HepG2 (cell line): ENCODE results near the gene THAP6. TPM values are rescaled to one million over a fixed set of nuclear protein-coding genes. Genes with fewer than 3 reads are reported as not detected.

Source experiments
- ATAC-seq: fragments of 200-7000 bp; cut with Tn5 transposase; 3 replicates; pipeline ENCODE4 v1.9.1; 2020; ENCODE audit warnings: mild to moderate bottlenecking, moderate library complexity
- BruUV-seq: library from RNA; stranded (reverse); fragments of 400-500 nt; replicated peaks from 2 replicates; lab custom pipeline; 2021; lab: Mats Ljungman, UMichigan
- CTCF ChIA-PET: fragments of 300-600 bp; formaldehyde crosslinking; extraction: SDS; loops from one replicate; lab custom pipeline; 2021; ENCODE audit warnings: low total read pairs, inconsistent platforms, low intra/inter-chr PET ratio; lab: Yijun Ruan, JAX
- POLR2A ChIA-PET: fragments of 350-600 bp; sonication (Branson Sonifier 250); formaldehyde crosslinking; loops from one replicate; lab custom pipeline; 2020; ENCODE audit warnings: antibody characterized with exemption, inconsistent platforms; lab: Yijun Ruan, JAX
- DNase-seq: peaks from one replicate; pipeline ENCODE4 v3.0.0-alpha.2; 2015; ENCODE audit warnings: low spot score
- FAIRE-seq: peaks from 3 replicates; lab custom pipeline; 2011; peaks lifted over from hg19 to GRCh38; lab: Jason Lieb, UNC
- H2AFZ ChIP-seq: one replicate; pipeline ENCODE4 v1.6.1; 2011; ENCODE audit warnings: low read length, inconsistent platforms
- H3K27ac ChIP-seq: fragments of 300-600 bp; 3 replicates; pipeline ENCODE4 v1.8.0; 2011; ENCODE audit warnings: mixed run types, mild to moderate bottlenecking, mixed read lengths, low read length, inconsistent platforms; ENCODE audit not compliant: insufficient read depth; ENCODE audit errors: extremely low read length
- H3K27me3 ChIP-seq, 2 experiments: fragments of 200-600 bp in 1 of 2; 2 replicates in 1 of 2; 3 replicates in 1 of 2; pipeline versions ENCODE4 v1.6.0 to v1.8.0; 2011; ENCODE audit warnings: low read length in 2 of 2, mild to moderate bottlenecking in 2 of 2, moderate library complexity in 2 of 2, inconsistent platforms in 1 of 2; ENCODE audit not compliant: insufficient read depth in 2 of 2, control insufficient read depth in 1 of 2
- H3K36me3 ChIP-seq, 2 experiments: fragments of 200-600 bp in 1 of 2; replicated peaks in 1 of 2; 2 replicates in 1 of 2; 3 replicates in 1 of 2; pipeline versions ENCODE4 v1.5.1 to v1.8.0; 2011; ENCODE audit warnings: low read length in 2 of 2, inconsistent platforms in 1 of 2; ENCODE audit not compliant: insufficient read depth in 2 of 2, control insufficient read depth in 1 of 2
- H3K4me1 ChIP-seq: 2 replicates; pipeline ENCODE4 v1.5.1; 2012; ENCODE audit warnings: low read length, inconsistent platforms; ENCODE audit not compliant: insufficient read depth
- H3K4me2 ChIP-seq: 2 replicates; pipeline ENCODE4 v1.6.0; 2011; ENCODE audit warnings: low read depth, low read length, inconsistent platforms
- H3K4me3 ChIP-seq, 3 experiments: fragments of 200-600 bp in 1 of 3; sonication (generic), shearing (Covaris generic) in 1 of 3; replicated peaks in 1 of 3; 2 replicates each; pipeline ENCODE4 v1.5.1; 2011 to 2016; ENCODE audit warnings: low read length in 3 of 3, inconsistent platforms in 2 of 3, low read depth in 2 of 3, mild to moderate bottlenecking in 2 of 3, control low read depth in 1 of 3, mixed read lengths in 1 of 3; ENCODE audit not compliant: insufficient read depth in 1 of 3
- H3K79me2 ChIP-seq: one replicate; pipeline ENCODE4 v1.6.1; 2011; ENCODE audit warnings: low read length, inconsistent platforms; ENCODE audit not compliant: insufficient read depth
- H3K9ac ChIP-seq: 2 replicates; pipeline ENCODE4 v1.6.0; 2011; ENCODE audit warnings: mild to moderate bottlenecking, low read depth, low read length, inconsistent platforms; ENCODE audit not compliant: insufficient read depth
- H3K9me3 ChIP-seq: 2 replicates; pipeline ENCODE4 v1.5.1; 2012; ENCODE audit warnings: mild to moderate bottlenecking, low read length
- H4K20me1 ChIP-seq: 2 replicates; pipeline ENCODE4 v1.6.0; 2011; ENCODE audit warnings: inconsistent platforms, mild to moderate bottlenecking, low read length, moderate library complexity; ENCODE audit not compliant: insufficient read depth
- CEBPB ChIP-seq: IDR thresholded peaks from 2 replicates; pipeline ENCODE4 v1.6.1; 2011; ENCODE audit warnings: low read depth, low read length, improper control_type of control experiment, borderline replicate concordance
- ELF1 ChIP-seq: sonication (generic); formaldehyde crosslinking; IDR thresholded peaks from 2 replicates; pipeline ENCODE4 v1.4.0; 2020; ENCODE audit warnings: missing genetic modification reagents
- ELF3 ChIP-seq: IDR thresholded peaks from 2 replicates; pipeline ENCODE4 v1.6.1; 2016; ENCODE audit warnings: missing genetic modification reagents, missing compliant biosample characterization
- ELF4 ChIP-seq: sonication (generic); formaldehyde crosslinking; IDR thresholded peaks from 2 replicates; pipeline ENCODE4 v1.5.0; 2020; ENCODE audit warnings: missing genetic modification reagents, mild to moderate bottlenecking, moderate library complexity, borderline replicate concordance
- LCORL ChIP-seq, 2 experiments: fragments of 450-650 bp in 1 of 2; sonication (generic) in 1 of 2; formaldehyde crosslinking in 1 of 2; IDR thresholded peaks; 2 replicates each; pipeline versions ENCODE4 v1.5.0 to v1.6.1; 2017 to 2020; ENCODE audit warnings: antibody characterized with exemption in 1 of 2, missing genetic modification reagents in 1 of 2
- SOX6 ChIP-seq, 2 experiments: fragments of 450-650 bp in 1 of 2; sonication (generic) in 1 of 2; formaldehyde crosslinking in 1 of 2; IDR thresholded peaks; 2 replicates each; pipeline versions ENCODE4 v1.4.0 to v1.6.1; 2017 to 2020; ENCODE audit warnings: antibody characterized with exemption in 1 of 2, mild to moderate bottlenecking in 1 of 2, missing genetic modification reagents in 1 of 2
- TEAD3 ChIP-seq: optimal IDR thresholded peaks from 2 replicates; pipeline ENCODE3; 2016; ENCODE audit warnings: borderline replicate concordance
- TOPORS ChIP-seq: sonication (generic); formaldehyde crosslinking; IDR thresholded peaks from 2 replicates; pipeline ENCODE4 v1.8.0; 2023; ENCODE audit warnings: mild to moderate bottlenecking, missing genetic modification reagents
- ZFY ChIP-seq: sonication (generic); formaldehyde crosslinking; IDR thresholded peaks from 2 replicates; pipeline ENCODE4 v1.4.0; 2020; ENCODE audit warnings: missing genetic modification reagents
- ZNF362 ChIP-seq: sonication (generic); formaldehyde crosslinking; IDR thresholded peaks from 2 replicates; pipeline ENCODE4 v1.4.0; 2020; ENCODE audit warnings: missing genetic modification reagents, mild to moderate bottlenecking, borderline replicate concordance
- ZNF431 ChIP-seq: sonication (generic); formaldehyde crosslinking; IDR thresholded peaks from 2 replicates; pipeline ENCODE4 v1.9.0; 2022; ENCODE audit warnings: missing genetic modification reagents, low read depth, mild to moderate bottlenecking, borderline replicate concordance
- ZNF770 ChIP-seq: sonication (generic); formaldehyde crosslinking; IDR thresholded peaks from 2 replicates; pipeline ENCODE4 v1.5.0; 2020; ENCODE audit warnings: mild to moderate bottlenecking, missing genetic modification reagents
- WGBS: methylation state at CpG from one replicate; pipeline ENCODE4 v1.1.6; 2017; ENCODE audit warnings: low lambda C conversion rate; 5-methylcytosine and 5-hydroxymethylcytosine counted together
- in situ Hi-C: cut with HindIII; loops from 2 replicates; pipeline ENCODE4 v1.10.0; 2017; ENCODE audit warnings: low pct_unique_long_range_greater_than_20kb; ENCODE audit not compliant: extremely low pct_ligation_motif_present
- intact Hi-C: fragments of 100-400 bp; cut with micrococcal nuclease; formaldehyde crosslinking; loops from one replicate; pipeline ENCODE4 v1.10.0; 2022; ENCODE audit not compliant: unreplicated experiment
- polyA plus RNA-seq, 8 experiments: library from polyadenylated mRNA; depleted of rRNA in 3 of 8; stranded (reverse) in 7 of 8; unstranded in 1 of 8; fragments of >200 nt; fragmentation: Illumina TruSeq in 4 of 8; extraction: Trizol in 4 of 8; gene quantifications; 2 replicates each; pipeline versions ENCODE4 v1.2.1 to v1.2.3, GENCODE V29; 2011 to 2016; ENCODE audit warnings: low read depth in 4 of 8, missing spikeins in 1 of 8, mixed read lengths in 1 of 8; ENCODE audit not compliant: insufficient read depth in 1 of 8
- total RNA-seq, 5 experiments: library from RNA; depleted of rRNA; stranded (reverse); fragments of >200 nt; fragmentation: Illumina TruSeq; extraction: Trizol; gene quantifications; 2 replicates each; pipeline ENCODE4 v1.2.3, GENCODE V29; 2016; ENCODE audit warnings: low read depth in 1 of 5

THAP6 gene
- total and polyA plus RNA-seq, 2 of the 13 experiments (the other 11 are each of a cell fraction or from before 2014, with no cell fraction given), result 9.3 to 14.7 TPM

DNA sequence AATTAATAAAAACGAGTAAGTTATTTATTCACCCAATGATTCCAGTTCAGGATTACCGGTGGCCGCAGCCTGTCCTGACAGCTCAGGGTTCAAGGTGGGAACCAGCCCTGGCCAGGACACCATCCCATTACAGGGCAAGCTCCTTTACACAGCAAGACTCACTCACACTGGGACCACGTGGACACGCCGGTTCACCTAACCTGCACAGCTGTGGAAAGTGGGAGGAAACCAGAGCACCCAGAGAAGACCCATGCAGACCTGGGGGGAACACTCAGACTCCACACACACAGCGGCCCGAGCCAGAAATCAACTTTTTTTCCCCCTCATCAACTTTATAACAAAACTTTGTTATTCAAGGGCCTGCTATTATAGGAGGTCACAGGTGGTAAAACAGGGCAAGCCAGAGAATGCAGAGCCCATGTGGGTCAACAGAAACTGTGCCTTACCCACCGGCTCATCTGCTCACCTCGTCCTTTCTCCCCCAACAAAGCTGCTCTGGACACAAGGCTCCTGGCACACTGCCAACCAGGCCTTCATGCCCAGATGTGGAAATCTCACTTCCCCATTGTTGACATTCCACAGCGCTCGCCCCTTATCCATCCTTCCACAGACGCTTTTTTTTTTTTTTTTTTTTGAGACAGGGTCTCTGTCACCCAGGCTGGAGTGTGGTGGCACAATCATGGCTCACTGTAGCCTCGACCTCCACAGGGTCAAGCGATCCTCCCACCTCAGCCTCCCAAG is 33.5 kb downstream of the THAP6 start:
- H3K4me2 ChIP-seq, result no peak overlapping the region
- no peaks in the 10 kb centered on the region for H3K79me2 ChIP-seq
- H2AFZ ChIP-seq, result no peak overlapping the region
- in situ Hi-C loops, result no loop called here
- H3K9ac ChIP-seq, result no peak overlapping the region
- no peak overlapping the region for H3K27ac ChIP-seq
- H4K20me1 ChIP-seq, result no peaks in the 10 kb centered on the region
- FAIRE-seq, result no peak
- peaks cover 6% of the 10 kb centered on the region; the same call in 1 of the 2 replicates for H3K4me1 ChIP-seq
- no peaks in the 10 kb centered on the region for H3K9me3 ChIP-seq
- no TSS peak for BruUV-seq
- CTCF ChIA-PET, result no interaction called here
- POLR2A ChIA-PET, result interaction anchor here (1.0 kb wide), 1 partner anchor 33 kb away, joined by 3 read pairs; the partner anchor contains the start of genes RCHY1 and THAP6
- 48% methylated on average over 15 of the region's 15 CpGs for WGBS
- peak; percentile 70 for DNase-seq
- ATAC-seq, result peak; percentile 61
- H3K27me3 ChIP-seq, result no peaks in the 10 kb centered on the region
- no peak overlapping the region for H3K4me3 ChIP-seq
- H3K36me3 ChIP-seq, result 0 out of 5 replicates have a peak, but pooled peaks cover 1 to 4% of the 10 kb centered on the region in 2 experiments
- peak; percentile 44; the same call in 1 of the 2 replicates for TF ChIP-seq CEBPB
- TF ChIP-seq ZNF770 (CRISPR knock-in tag), result peak; percentile 82
- peak; percentile 32; the same call in 1 of the 2 replicates for TF ChIP-seq ELF3
- TF ChIP-seq ZNF362 (CRISPR knock-in tag), result peak; percentile 57; the same call in 1 of the 2 replicates
- TF ChIP-seq SOX6 (IDR thresholded peaks at IDR 0.05), result no peak
- TF ChIP-seq SOX6 (CRISPR knock-in tag; IDR thresholded peaks at IDR 0.05), result 0 out of 2 replicates have a peak, but pooled peaks have one; percentile 15
- no peak for TF ChIP-seq TOPORS (CRISPR knock-in tag)
- TF ChIP-seq ELF1, result peak; percentile 62
- TF ChIP-seq ELF4 (CRISPR knock-in tag), result no peak
- TF ChIP-seq ZFY (CRISPR knock-in tag), result peak; percentile 41; the same call in 1 of the 2 replicates
- TF ChIP-seq TEAD3, result peak; percentile 93
- peak; percentile 96 for TF ChIP-seq LCORL (IDR thresholded peaks at IDR 0.05)
- TF ChIP-seq LCORL (CRISPR knock-in tag; IDR thresholded peaks at IDR 0.05), result no peak
- TF ChIP-seq ZNF431, result no peak
- TF ChIP-seq, all 625 proteins: peak for 9
- intact Hi-C loops, result no loop called here
